Lung (tissue), 12 donors: ENCODE results near the gene IQCN. TPM values are rescaled to one million over a fixed set of nuclear protein-coding genes. Genes with fewer than 3 reads are reported as not detected.

Experiments used
- ATAC-seq: fragments of 200-7000 bp; cut with Tn5 transposase; one replicate; pipeline ENCODE4 v1.9.1; 2020; ENCODE audit warnings: moderate number of reproducible peaks; ENCODE audit not compliant: insufficient read depth, low FRiP score
- DNase-seq, 3 donors: peaks; one replicate each; pipeline ENCODE4 v3.0.0-alpha.2; 2013 to 2017
- H3K27ac ChIP-seq, 2 donors: one replicate each; pipeline ENCODE4 v1.5.1; 2013; ENCODE audit warnings: mild to moderate bottlenecking in 2 of 2, moderate library complexity in 2 of 2, control low read depth in 1 of 2, inconsistent platforms in 1 of 2, low read depth in 1 of 2, low read length in 1 of 2
- H3K27me3 ChIP-seq, 3 donors: one replicate each; pipeline ENCODE4 v1.5.1; 2013; ENCODE audit warnings: low read length in 2 of 3; ENCODE audit not compliant: control insufficient read depth in 3 of 3, insufficient read depth in 3 of 3
- H3K36me3 ChIP-seq, 4 donors: one replicate each; pipeline ENCODE4 v1.5.1; 2013; ENCODE audit warnings: low read length in 4 of 4, mild to moderate bottlenecking in 1 of 4, moderate library complexity in 1 of 4; ENCODE audit not compliant: control insufficient read depth in 4 of 4, insufficient read depth in 4 of 4
- H3K4me1 ChIP-seq, 5 donors: one replicate each; pipeline ENCODE4 v1.5.1; 2013; ENCODE audit warnings: low read length in 5 of 5, mild to moderate bottlenecking in 2 of 5, moderate library complexity in 1 of 5; ENCODE audit not compliant: control insufficient read depth in 5 of 5, insufficient read depth in 5 of 5
- H3K4me3 ChIP-seq: one replicate; pipeline ENCODE4 v1.5.1; 2013; ENCODE audit warnings: mild to moderate bottlenecking, control low read depth, moderate library complexity
- H3K9ac ChIP-seq, 2 donors: one replicate each; pipeline ENCODE4 v1.5.1; 2013; ENCODE audit warnings: low read length in 2 of 2, control low read depth in 1 of 2; ENCODE audit not compliant: insufficient read depth in 1 of 2
- H3K9me3 ChIP-seq, 4 donors: one replicate each; pipeline ENCODE4 v1.5.1; 2013; ENCODE audit warnings: low read length in 3 of 4, mild to moderate bottlenecking in 1 of 4, moderate library complexity in 1 of 4; ENCODE audit not compliant: control insufficient read depth in 4 of 4, insufficient read depth in 3 of 4
- CTCF ChIP-seq: IDR thresholded peaks from 2 replicates; pipeline ENCODE4 v1.5.1; 2012; ENCODE audit warnings: mild to moderate bottlenecking; ENCODE audit errors: control extremely low read depth, extremely low read depth
- WGBS, 2 donors: extraction: QIAGEN DNeasy Blood & Tissue Kit; methylation state at CpG; one replicate each; pipeline ENCODE4 v1.1.7; 2013; 5-methylcytosine and 5-hydroxymethylcytosine counted together
- polyA plus RNA-seq, 2 donors: library from polyadenylated mRNA; stranded (reverse); fragments of 200-250 nt; gene quantifications; one replicate each; pipeline ENCODE4 v1.2.1, GENCODE V29; 2013
- total RNA-seq, 2 donors: library from RNA; depleted of rRNA in 1 of 2; stranded (reverse); fragments of >200 nt in 1 of 2; gene quantifications; one replicate each; pipeline ENCODE4 v1.2.1, GENCODE V29; 2014 to 2021
- donor health status: control.
- donor health status: control.
- donor health status: Bipolar disorder and iron deficiency.
- donor health status: healthy.
- donor health status: DM: yes; HTN: yes; CAD: no.

IQCN gene
- total and polyA plus RNA-seq, 4 donors: 0.69 to 5.5 (median 3.3) TPM

- Histone ChIP-seq H3K36me3 (peaks cover 0 to 24% (median 6%) of the 10 kb centered on the region in 4 donors), H3K4me3 (no peak overlapping the region), H3K27me3 (no peaks in the 10 kb centered on the region), H3K4me1 (peaks cover 0 to 10% (median 7%) of the 10 kb centered on the region in 5 donors), H3K27ac (no peak overlapping the region), H3K9ac (no peak overlapping the region), H3K9me3 (no peaks in the 10 kb centered on the region)
- 89 to 93% methylated on average over 9 of the region's 9 CpGs for WGBS, 2 donors
- no peak for TF ChIP-seq CTCF
- no peak for DNase-seq
- ATAC-seq: no peak
Observed at GRCh38 chr19:18270326-18270725, 3.9 kb downstream of the IQCN start.

DNA sequence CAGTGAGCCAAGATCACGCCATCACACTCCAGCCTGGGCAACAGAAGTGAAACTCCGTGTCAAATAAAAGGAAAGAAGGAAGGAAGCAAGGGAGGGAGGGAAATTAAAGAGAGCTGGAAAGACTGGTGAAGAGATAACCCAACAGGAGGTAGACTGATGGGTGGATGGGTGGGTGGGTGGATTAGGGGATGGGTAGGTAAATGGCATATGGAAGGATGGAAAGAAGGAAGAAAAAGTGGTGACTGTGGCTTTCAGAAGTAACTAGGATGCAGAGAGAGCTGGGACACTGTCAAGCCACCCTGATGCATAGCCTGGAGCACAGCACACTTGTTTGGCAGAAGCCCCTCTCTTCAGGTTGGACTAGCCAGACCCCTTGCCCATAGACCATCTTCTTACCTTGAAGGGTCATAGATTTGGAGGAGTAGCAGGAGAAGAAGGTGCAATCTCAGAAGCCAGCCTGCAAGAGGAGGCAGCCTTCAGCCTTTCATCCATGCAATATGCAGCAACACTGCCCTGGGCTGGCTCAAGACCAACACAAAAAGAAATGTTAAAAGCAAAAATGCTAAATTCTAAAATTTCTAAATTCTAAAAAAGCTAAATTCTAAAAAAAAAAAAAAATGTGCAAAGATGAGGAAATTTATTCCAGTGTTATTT lies 5.1 kb downstream of the IQCN start:
- ATAC-seq (no peak), DNase-seq (no peak)
- 58 to 60% methylated on average over 2 of the region's 2 CpGs for WGBS, 2 donors
- no peak overlapping the region for H3K9ac ChIP-seq
- no peak overlapping the region for H3K27ac ChIP-seq
- TF ChIP-seq CTCF: no peak
- H3K9me3 ChIP-seq: no peaks in the 10 kb centered on the region
- H3K27me3 ChIP-seq: no peaks in the 10 kb centered on the region
- H3K4me3 ChIP-seq: no peak overlapping the region
- peaks cover 0 to 35% (median 10%) of the 10 kb centered on the region in 4 donors for H3K36me3 ChIP-seq
- H3K4me1 ChIP-seq: peaks cover 0 to 1% (median 0%) of the 10 kb centered on the region in 5 donors

DNA sequence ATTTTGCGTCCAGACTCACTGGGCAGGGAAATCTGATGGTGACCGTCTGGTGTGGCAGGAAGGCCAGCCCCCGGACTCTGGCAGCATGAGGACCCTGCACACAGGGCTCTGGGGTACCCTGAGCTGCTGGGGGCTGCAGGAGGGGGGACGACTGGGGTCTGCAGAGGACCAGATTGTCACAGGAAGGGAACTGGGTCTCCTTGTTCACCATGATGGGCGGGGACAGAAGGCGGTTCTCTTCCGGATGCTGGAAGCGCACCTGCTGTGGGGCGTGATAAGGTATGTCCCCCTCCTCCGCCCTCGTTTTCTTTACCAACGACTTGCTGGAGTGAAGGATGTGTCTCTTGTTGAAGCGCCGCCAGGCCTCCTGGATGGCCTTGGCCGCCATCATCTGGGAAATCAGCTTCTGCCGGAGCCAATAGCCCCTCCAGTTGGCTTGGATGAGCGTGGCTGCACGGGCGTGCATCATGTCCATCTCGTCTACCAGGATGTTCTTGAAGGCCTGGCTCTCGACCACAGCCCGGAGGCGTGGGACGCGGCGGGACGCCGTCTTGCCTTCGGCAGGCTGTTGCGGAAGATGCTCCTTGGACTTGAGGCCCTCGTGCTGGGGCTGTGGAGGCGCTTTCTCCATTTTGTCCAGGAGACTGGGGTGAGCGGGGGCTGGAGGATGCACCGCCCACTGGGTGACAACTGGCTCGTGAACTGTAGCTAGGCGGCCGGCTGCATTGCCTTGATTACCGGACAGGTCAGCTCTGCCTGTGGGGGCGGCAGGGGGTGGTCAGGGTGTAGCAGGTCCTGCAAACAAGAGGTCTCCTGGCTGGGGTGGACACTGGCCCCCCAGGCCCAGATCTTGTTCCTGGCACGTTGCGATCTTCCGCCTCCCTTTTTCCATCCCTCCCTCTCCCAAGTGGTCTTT lies 7.2 kb downstream of the IQCN start:
- no peak for ATAC-seq
- DNase-seq: no peak
- no peak overlapping the region for H3K27ac ChIP-seq
- H3K4me1 ChIP-seq: no peaks in the 10 kb centered on the region
- H3K27me3 ChIP-seq: no peaks in the 10 kb centered on the region
- H3K9me3 ChIP-seq: no peaks in the 10 kb centered on the region
- H3K9ac ChIP-seq: no peak overlapping the region
- TF ChIP-seq CTCF: no peak
- no peak overlapping the region for H3K4me3 ChIP-seq
- WGBS, 2 donors: 94 to 96% methylated on average over 42 of the region's 42 CpGs
- H3K36me3 ChIP-seq: peaks cover 0 to 37% (median 10%) of the 10 kb centered on the region in 4 donors
